SK-MEL-5 (cell line): ENCODE measurements around the gene DHRS9. TPM values are rescaled to one million over a fixed set of nuclear protein-coding genes. Genes with fewer than 3 reads are reported as not detected.
"Not testable (repeated sequence)": the region's sequence is repeated elsewhere in the genome, so short reads cannot be mapped to it uniquely, and the experiment has no call there.

Experiments used
- DNase-seq: peaks from one replicate; pipeline ENCODE4 v3.0.0-alpha.2; 2016; ENCODE audit warnings: low read depth, low spot score
- in situ Hi-C: cut with HindIII; loops from 2 replicates; pipeline ENCODE4 v1.10.0; 2016; ENCODE audit warnings: low sequenced_read_pairs, high pct_unique_total_duplicates, low pct_unique_long_range_greater_than_20kb
- total RNA-seq: library from RNA; depleted of rRNA; stranded (reverse); fragments of >200 nt; shearing (Covaris generic); gene quantifications from 2 replicates; pipeline ENCODE4 v1.2.3, GENCODE V29; 2014

DHRS9 gene
- total RNA-seq, 1 experiment from 2014 or later: not detected

DNA sequence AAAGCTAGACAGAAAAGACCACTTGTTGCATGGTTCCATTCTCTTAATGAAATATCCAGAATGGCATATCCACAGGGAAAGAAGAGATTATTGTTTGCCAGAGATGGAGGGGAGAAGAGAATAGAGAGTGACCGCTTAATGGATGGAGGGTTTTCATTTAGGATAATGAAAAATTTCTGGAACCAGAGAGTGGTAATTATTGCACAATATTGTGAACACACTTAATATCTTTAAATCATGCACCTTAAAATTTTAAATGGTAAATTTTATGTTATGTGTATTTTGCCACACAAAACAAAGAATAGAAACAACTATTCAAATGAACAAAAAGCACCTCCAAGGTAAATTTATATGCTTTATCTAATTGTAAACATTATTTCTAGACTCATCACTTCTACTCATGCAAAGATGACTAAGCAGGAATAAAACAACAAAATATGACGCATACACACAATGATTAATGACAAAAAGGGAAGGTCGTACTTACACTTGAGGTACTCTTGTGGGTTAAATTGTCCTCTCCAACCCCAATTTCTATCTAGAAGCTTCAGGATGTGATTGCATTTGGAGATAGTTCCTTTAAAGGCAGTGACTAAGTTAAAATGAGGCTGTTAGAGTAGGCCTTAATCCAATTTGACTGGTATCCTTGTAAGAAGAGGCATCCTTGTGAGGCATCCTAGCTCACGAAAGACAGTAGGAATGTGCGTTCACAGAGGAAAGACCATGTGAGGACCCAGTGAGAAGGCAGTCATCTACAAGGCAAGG, 18.7 kb upstream of the DHRS9 start:
- in situ Hi-C loops: no loop called here
- no peak for DNase-seq

GRCh38 chr2:169054575-169054974, 14.8 kb upstream of the DHRS9 start:
- in situ Hi-C loops: not testable (repeated sequence)

GRCh38 chr2:169064199-169064598, 5.2 kb upstream of the DHRS9 start:
- DNase-seq, in situ Hi-C loops: not testable (repeated sequence)

More at GRCh38 chr2:169054575-169054974, 14.8 kb upstream of the DHRS9 start:
- DNase-seq: not testable (repeated sequence)

DNA sequence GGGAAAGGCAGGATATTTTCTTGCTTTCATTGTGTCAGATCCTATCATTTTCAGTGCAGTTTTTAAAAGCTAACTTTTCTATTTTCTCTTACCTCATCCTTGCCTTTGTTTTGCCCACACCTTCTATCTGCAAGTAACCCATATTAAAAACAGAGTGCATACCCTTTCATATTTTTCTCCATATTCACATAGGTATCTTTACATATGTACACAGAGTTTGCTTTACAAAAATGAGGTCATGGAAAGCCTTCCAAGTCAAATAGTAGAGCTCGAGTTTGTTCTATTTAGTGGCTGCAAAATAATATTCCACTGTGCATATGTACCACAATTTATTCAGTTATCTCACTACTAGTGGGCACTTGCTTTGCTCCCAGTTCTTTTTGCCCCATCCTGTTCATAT, 3.9 kb upstream of the DHRS9 start:
- no peak for DNase-seq
- in situ Hi-C loops: no loop called here

DNA sequence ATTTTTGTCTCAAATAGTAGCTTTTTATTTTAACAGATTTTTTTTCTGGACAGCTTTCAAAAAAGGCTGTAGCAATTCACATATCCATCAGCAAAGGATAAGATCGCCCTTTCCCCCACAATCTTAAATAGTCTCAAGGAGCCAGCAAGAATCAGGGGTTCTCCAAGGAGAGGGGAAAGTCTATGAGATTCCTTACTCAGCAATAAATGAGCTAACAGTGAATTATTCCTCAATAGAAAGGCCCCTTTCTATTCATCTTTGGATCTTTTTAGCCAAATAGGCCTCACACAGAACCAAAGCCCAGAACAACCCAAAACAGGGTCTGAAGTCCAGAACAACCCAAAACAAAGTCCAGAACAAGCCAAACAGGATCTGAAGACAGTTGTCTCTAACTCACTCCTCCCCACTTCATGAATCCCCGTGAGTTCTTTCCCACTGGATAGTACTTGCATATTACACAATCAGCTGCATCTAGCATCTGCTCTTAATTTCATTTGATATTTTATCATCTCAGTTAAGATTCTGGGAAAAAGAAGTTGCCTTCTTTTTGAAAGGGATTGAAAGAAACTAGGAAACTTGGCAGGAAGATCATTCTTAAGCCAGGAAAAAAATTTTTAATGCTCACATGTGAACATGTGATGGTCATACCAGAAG, 3.4 kb upstream of the DHRS9 start:
- no peak for DNase-seq
- in situ Hi-C loops: no loop called here

DNA sequence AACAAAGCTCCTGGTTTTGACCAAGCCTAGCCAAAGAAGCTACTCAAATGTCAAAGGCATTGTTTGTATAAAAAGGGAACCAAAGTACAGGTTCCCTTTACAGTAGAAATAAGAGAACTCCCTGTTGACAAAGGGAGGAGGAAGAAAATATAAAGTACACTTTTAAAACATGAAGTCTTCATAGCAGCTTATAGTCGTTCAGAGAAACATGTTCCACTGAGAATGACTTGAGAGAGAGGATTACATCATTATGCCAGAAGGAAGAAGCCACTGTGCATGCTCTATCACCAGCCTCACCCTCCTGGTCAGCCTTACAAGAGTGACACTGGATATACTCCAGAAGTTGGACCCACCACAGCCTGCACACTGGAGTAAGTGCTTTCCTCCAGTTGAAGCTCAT, 2.5 kb upstream of the DHRS9 start:
- no peak for DNase-seq
- in situ Hi-C loops: no loop called here

GRCh38 chr2:169069833-169070232, 470 bp downstream of the DHRS9 start:
- no peak for DNase-seq

GRCh38 chr2:169071455-169071854, 2.1 kb downstream of the DHRS9 start:
- in situ Hi-C loops: no loop called here

More at GRCh38 chr2:169069833-169070232, 470 bp downstream of the DHRS9 start:
- in situ Hi-C loops: no loop called here

GRCh38 chr2:169072163-169072925, 3.0 kb downstream of the DHRS9 start:
- DNase-seq: no peak
- in situ Hi-C loops: no loop called here

More at GRCh38 chr2:169071455-169071854, 2.1 kb downstream of the DHRS9 start:
- DNase-seq: no peak

DNA sequence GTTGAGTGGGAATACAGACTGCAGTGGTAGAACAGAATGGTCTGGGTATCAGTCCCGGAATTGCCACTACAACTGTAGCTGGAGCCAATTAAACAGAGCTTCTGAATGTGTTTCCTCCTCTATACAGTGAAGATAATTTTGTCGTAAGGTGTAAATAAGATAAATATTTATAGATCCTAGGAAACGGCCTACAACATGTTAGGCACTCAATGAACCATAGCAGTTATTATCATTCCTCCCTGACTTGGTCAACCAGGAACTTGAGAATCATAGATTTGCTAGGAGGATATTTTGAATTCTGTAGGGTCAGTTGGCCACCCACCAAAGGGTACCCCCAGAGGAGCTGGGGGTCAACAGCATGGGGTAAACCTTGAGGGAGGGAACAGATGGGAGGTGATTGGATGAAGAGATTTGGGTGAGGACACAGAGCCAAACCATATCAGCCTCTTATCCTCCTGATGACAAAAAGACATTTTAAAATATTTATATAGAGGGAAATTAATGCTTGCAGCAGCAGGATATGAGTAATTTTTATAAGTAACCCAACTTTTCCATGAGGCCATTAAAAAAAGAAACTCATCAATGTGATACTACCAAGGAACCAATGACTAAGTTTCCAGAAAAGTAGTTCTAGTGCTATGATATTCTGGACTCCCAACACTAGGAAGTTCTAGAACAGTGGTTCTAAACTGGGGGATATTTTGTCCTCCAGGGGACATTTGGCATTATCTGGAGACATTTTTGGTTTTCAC, 4.0 kb downstream of the DHRS9 start:
- in situ Hi-C loops: no loop called here
- no peak for DNase-seq

DNA sequence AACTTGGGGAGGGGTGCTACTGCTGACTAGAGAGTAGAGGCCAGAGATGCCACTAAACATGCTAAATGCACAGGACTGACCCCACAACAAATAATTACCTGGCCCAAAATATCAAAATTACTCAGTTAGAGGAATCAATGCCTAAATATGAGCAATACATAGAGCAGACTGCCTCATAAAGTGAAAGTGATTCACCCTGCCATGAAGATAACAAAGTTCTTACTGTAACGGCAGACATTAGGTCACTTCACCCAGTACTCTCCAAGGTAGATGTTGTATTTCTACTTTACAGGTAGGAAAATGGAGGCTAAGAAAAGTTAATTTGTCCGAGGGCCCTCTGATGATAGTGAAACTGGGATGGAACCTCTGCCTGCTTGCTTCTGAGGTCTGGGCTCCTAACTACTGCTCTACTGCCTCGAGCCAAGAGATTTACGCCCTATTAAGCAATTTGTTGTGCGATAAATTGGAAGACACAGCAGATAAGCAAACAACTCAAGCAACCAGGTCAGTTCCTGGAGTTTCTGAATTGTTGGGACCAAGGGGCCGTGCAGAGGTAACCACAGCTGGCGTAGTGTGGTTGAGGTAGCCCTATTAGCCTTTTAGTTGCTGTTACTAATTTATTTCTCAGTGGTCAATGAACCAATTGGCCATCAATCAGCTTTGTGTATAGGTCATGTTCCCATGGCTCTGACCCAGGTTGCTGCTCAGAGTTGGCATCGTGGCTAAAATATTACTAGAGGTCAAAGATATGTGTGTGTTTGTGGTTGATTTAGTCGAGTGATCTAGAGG, 4.8 kb downstream of the DHRS9 start:
- no peak for DNase-seq
- in situ Hi-C loops: no loop called here

- DNase-seq: no peak
- in situ Hi-C loops: no loop called here
Measured at GRCh38 chr2:169077674-169078240, 8.4 kb downstream of the DHRS9 start.

- in situ Hi-C loops: no loop called here
- no peak for DNase-seq
Measured at GRCh38 chr2:169080250-169081069, 11.1 kb downstream of the DHRS9 start.

GRCh38 chr2:169081551-169081950, 12.2 kb downstream of the DHRS9 start:
- in situ Hi-C loops: no loop called here

DNA sequence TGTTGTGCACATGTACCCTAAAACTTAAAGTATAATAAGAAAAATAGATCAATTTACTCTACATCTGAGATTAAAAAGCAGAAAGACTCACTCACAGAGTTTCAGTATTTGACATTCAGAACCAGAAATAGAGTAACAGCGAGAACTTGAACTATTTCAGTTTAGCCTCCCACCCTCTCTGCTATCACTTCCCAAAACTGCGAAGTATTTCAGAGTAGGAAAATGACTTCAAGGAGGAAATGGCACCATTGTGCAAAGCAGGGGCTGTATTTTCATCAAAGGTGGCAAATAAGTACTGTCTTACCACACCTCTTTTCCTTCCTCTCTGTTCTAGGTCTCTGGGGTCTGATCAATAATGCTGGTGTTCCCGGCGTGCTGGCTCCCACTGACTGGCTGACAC, 13.6 kb downstream of the DHRS9 start:
- no peak for DNase-seq
- in situ Hi-C loops: no loop called here

More at GRCh38 chr2:169081551-169081950, 12.2 kb downstream of the DHRS9 start:
- no peak for DNase-seq

DNA sequence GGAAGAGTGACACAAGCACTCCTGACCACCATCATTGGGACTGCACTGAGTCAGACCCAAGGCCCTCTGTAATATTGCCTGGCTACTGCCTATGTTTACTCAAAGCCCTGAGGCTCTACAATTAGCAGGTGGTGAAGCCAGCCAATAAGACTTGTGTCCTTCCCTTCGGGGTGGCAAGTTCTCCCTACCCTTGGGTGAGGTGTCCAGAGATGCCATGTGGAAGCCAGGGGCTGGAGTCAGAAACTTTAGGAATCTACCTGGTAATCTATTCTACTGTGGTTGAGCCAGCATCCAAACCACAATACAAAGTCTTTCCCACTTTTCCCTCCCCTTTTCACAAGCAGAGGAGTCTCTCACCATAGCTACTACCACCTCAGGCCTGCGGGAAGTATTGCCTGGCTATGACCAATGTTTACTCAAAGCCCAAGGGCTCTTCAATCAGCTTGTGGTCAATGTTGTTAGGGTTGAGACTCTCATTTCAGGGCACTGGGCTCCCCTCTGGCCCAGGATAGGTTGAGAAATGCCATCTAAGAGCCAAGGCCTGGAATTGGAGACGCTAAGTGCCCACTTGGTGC, 17.6 kb downstream of the DHRS9 start:
- in situ Hi-C loops: no loop called here
- no peak for DNase-seq
